Measurements from ENCODE around the gene GUSB. TPM values are rescaled to one million over a fixed set of nuclear protein-coding genes. Genes with fewer than 3 reads are reported as not detected.

GUSB gene
- total RNA-seq, 1 donor, result 32.6 TPM

GRCh38 chr7:65912237-65912636 lies 69.8 kb downstream of the GUSB start:
- H3K4me3 ChIP-seq (ENCODE audit: insufficient read depth, low read length), result no peak overlapping the region
- no peak overlapping the region for H3K4me2 ChIP-seq (ENCODE audit: insufficient read depth, low read length)
- H2AFZ ChIP-seq (ENCODE audit: low read length), result no peak overlapping the region
- peaks cover 56% of the 10 kb centered on the region for H3K79me2 ChIP-seq (ENCODE audit: insufficient read depth, low read length)
- H3K27me3 ChIP-seq (ENCODE audit: insufficient read depth, low read length), result no peaks in the 10 kb centered on the region
- no peaks in the 10 kb centered on the region for H3K9me3 ChIP-seq (ENCODE audit: low read depth, low read length)
- H3K27ac ChIP-seq (ENCODE audit: low read depth, low read length), result no peak overlapping the region
- DNase-seq (ENCODE audit: insufficient read length, low spot score, missing footprints), result no peak
- no peaks in the 10 kb centered on the region for H3K36me3 ChIP-seq (ENCODE audit: insufficient read depth, low read length)
- peaks cover 7% of the 10 kb centered on the region for H3K4me1 ChIP-seq (ENCODE audit: insufficient read depth, low read length)
- no peak for TF ChIP-seq CTCF (IDR thresholded peaks at IDR 0.05; ENCODE audit: extremely low read depth, low read depth, low read length)
- peaks cover 30% of the 10 kb centered on the region for H4K20me1 ChIP-seq (ENCODE audit: insufficient read depth, low read length)

Small RNAs within 50 kb of the gene (small RNA-seq; reads per million reads assigned to genes)
- gene AC073261.1, result not detected

Other genes starting within 250 kb of the GUSB start
- 18.5 and 21.2 TPM in 2 replicates for gene VKORC1L1, start 109.1 kb downstream of the GUSB start, total RNA-seq
- 52.2 and 53.6 TPM in 2 replicates for gene ASL, start 93.6 kb upstream of the GUSB start, total RNA-seq
- gene CRCP, start 132.6 kb upstream of the GUSB start, total RNA-seq, result 36.8 and 44.9 TPM in 2 replicates
- 137 and 174 TPM in 2 replicates for gene TPST1, start 223.1 kb upstream of the GUSB start, total RNA-seq

Measured in osteoblast (primary cell).